Measurements from ENCODE around the gene COPB2.

- no peak for TF ChIP-seq CTCF (IDR thresholded peaks at IDR 0.05)
- no peak for TF ChIP-seq POLR2A (IDR thresholded peaks at IDR 0.05)
- no peak for TF ChIP-seq POLR2AphosphoS5 (IDR thresholded peaks at IDR 0.05)
- no peak for TF ChIP-seq EP300 (IDR thresholded peaks at IDR 0.05)
Observed at GRCh38 chr3:139308560-139308959, 80.9 kb downstream of the COPB2 start.
